Endothelial cell of umbilical vein (primary cell): Measurements from ENCODE around the gene PPP2CA. TPM values are rescaled to one million over a fixed set of nuclear protein-coding genes. Genes with fewer than 3 reads are reported as not detected.

ENCODE experiments used
- BruUV-seq: library from RNA; stranded (reverse); fragments of 400-500 nt; replicated peaks from 2 replicates; lab custom pipeline; 2021; lab: Mats Ljungman, UMichigan
- CTCF ChIA-PET: fragments of 300-600, 350-600 bp; sonication (Branson Sonifier 250); formaldehyde crosslinking; loops from one replicate; lab custom pipeline; 2021; ENCODE audit warnings: antibody characterized with exemption, inconsistent platforms; lab: Charles Lee
- POLR2A ChIA-PET: fragments of 300-600, 350-600 bp; sonication (Branson Sonifier 250); formaldehyde crosslinking; loops from one replicate; lab custom pipeline; 2021; ENCODE audit warnings: antibody characterized with exemption, inconsistent platforms; lab: Charles Lee
- DNase-seq: peaks from one replicate; pipeline ENCODE4 v3.0.0-alpha.2; 2011; ENCODE audit warnings: low read depth, low spot score
- FAIRE-seq: peaks from 2 replicates; lab custom pipeline; 2011; peaks lifted over from hg19 to GRCh38; lab: Jason Lieb, UNC
- H2AFZ ChIP-seq: 2 replicates; pipeline ENCODE4 v1.6.0; 2012; ENCODE audit warnings: low read depth, low read length, control low read depth, inconsistent platforms
- H3K27ac ChIP-seq: 2 replicates; pipeline ENCODE4 v1.5.1; 2011; ENCODE audit warnings: low read depth, mild to moderate bottlenecking, control low read depth, low read length, moderate library complexity; ENCODE audit not compliant: insufficient read depth
- H3K27me3 ChIP-seq, 2 experiments: 2 replicates each; pipeline versions ENCODE4 v1.6.0 to v1.6.1; 2011; ENCODE audit warnings: low read length in 2 of 2, mixed read lengths in 1 of 2; ENCODE audit not compliant: control insufficient read depth in 2 of 2, insufficient read depth in 2 of 2
- H3K36me3 ChIP-seq, 2 experiments: 2 replicates in 1 of 2; 3 replicates in 1 of 2; pipeline ENCODE4 v1.5.1; 2011; ENCODE audit warnings: low read length in 2 of 2, mild to moderate bottlenecking in 1 of 2, moderate library complexity in 1 of 2; ENCODE audit not compliant: control insufficient read depth in 2 of 2, insufficient read depth in 2 of 2; ENCODE audit errors: extremely low read depth in 1 of 2
- H3K4me1 ChIP-seq: 3 replicates; pipeline ENCODE4 v1.5.1; 2011; ENCODE audit warnings: mild to moderate bottlenecking, low read length; ENCODE audit not compliant: control insufficient read depth, insufficient read depth; ENCODE audit errors: extremely low read depth
- H3K4me2 ChIP-seq: 2 replicates; pipeline ENCODE4 v1.6.1; 2011; ENCODE audit warnings: low read length, control low read depth, mixed read lengths; ENCODE audit not compliant: insufficient read depth
- H3K4me3 ChIP-seq, 3 experiments: fragments of 200-600 bp in 1 of 3; sonication (generic), shearing (Covaris generic) in 1 of 3; replicated peaks in 1 of 3; 2 replicates each; pipeline ENCODE4 v1.5.1; 2011 to 2016; ENCODE audit warnings: control low read depth in 3 of 3, low read length in 3 of 3, mild to moderate bottlenecking in 2 of 3, inconsistent platforms in 1 of 3, low read depth in 1 of 3, moderate library complexity in 1 of 3; ENCODE audit not compliant: insufficient read depth in 1 of 3
- H3K79me2 ChIP-seq: 2 replicates; pipeline ENCODE4 v1.6.0; 2012; ENCODE audit warnings: low read length, inconsistent platforms; ENCODE audit not compliant: control insufficient read depth, insufficient read depth
- H3K9ac ChIP-seq: replicated peaks from 2 replicates; pipeline ENCODE3; 2011; ENCODE audit warnings: low read length, control low read depth; ENCODE audit not compliant: insufficient read depth; ENCODE audit errors: extremely low read depth
- H3K9me1 ChIP-seq: replicated peaks from 3 replicates; pipeline ENCODE4 v1.6.0; 2011; ENCODE audit warnings: mild to moderate bottlenecking, low read length; ENCODE audit not compliant: control insufficient read depth, insufficient read depth; ENCODE audit errors: extremely low read depth
- H3K9me3 ChIP-seq: replicated peaks from 2 replicates; pipeline ENCODE4 v1.5.1; 2012; ENCODE audit warnings: low read length, inconsistent platforms; ENCODE audit not compliant: control insufficient read depth, insufficient read depth
- H4K20me1 ChIP-seq: replicated peaks from 2 replicates; pipeline ENCODE3; 2011; ENCODE audit warnings: mild to moderate bottlenecking, low read length; ENCODE audit not compliant: control insufficient read depth, insufficient read depth; ENCODE audit errors: extremely low read depth
- EZH2 ChIP-seq: IDR thresholded peaks from 2 replicates; pipeline ENCODE4 v1.6.1; 2012; ENCODE audit warnings: borderline replicate concordance, low read depth, mild to moderate bottlenecking, moderate library complexity, low read length, inconsistent platforms; ENCODE audit not compliant: severe bottlenecking
- FOS ChIP-seq: IDR thresholded peaks from 2 replicates; pipeline ENCODE4 v1.6.1; 2011; ENCODE audit warnings: mild to moderate bottlenecking, low read length, moderate library complexity, borderline replicate concordance; ENCODE audit not compliant: insufficient read depth
- GATA2 ChIP-seq: IDR thresholded peaks from 2 replicates; pipeline ENCODE4 v1.7.0; 2011; ENCODE audit warnings: low read depth, mild to moderate bottlenecking, moderate library complexity, mixed read lengths, low read length; ENCODE audit not compliant: insufficient read length, insufficient read depth
- JUN ChIP-seq: IDR thresholded peaks from 2 replicates; pipeline ENCODE4 v1.6.1; 2011; ENCODE audit warnings: borderline replicate concordance, low read depth; ENCODE audit not compliant: insufficient read length, insufficient read depth
- MYC ChIP-seq: IDR thresholded peaks from one replicate; pipeline ENCODE4 v1.6.1; 2011; ENCODE audit warnings: mild to moderate bottlenecking, low read depth, low read length
- POLR2A ChIP-seq: IDR thresholded peaks from 2 replicates; pipeline ENCODE4 v1.6.1; 2012; ENCODE audit warnings: low read depth, mild to moderate bottlenecking, control low read depth, low read length
- POLR2AphosphoS5 ChIP-seq: IDR thresholded peaks from 2 replicates; pipeline ENCODE4 v1.6.1; 2012; ENCODE audit warnings: low read depth, mild to moderate bottlenecking, control low read depth, low read length, moderate library complexity; ENCODE audit not compliant: insufficient read depth
- dilution Hi-C: fragments of 300-500 bp; cut with MboI; formaldehyde crosslinking; loops from one replicate; pipeline ENCODE4 v1.15.0; 2019; ENCODE audit warnings: low sequenced_read_pairs; ENCODE audit not compliant: extremely low pct_ligation_motif_present
- intact Hi-C: fragments of 100-400 bp; cut with micrococcal nuclease; formaldehyde crosslinking; loops from one replicate; pipeline ENCODE4 v1.10.0; 2022
- polyA plus RNA-seq, 4 experiments: library from polyadenylated mRNA; depleted of rRNA in 3 of 4; stranded (reverse) in 3 of 4; unstranded in 1 of 4; fragments of >200 nt; gene quantifications; 2 replicates each; pipeline versions ENCODE4 v1.2.1 to v1.2.3, GENCODE V29; 2011 to 2012; ENCODE audit warnings: missing spikeins in 1 of 4
- total RNA-seq: library from RNA; stranded (reverse); gene quantifications from 2 replicates; pipeline ENCODE4 v1.2.3, GENCODE V29; 2021
- TF ChIP-seq, protein P1 (sequence below), 2 donors: IDR thresholded peaks; 1 replicate in 1 of 2; 2 replicates in 1 of 2; pipeline ENCODE4 v1.5.1; 2011; ENCODE audit warnings: low read length in 2 of 2, mild to moderate bottlenecking in 2 of 2, moderate library complexity in 2 of 2, control low read depth in 1 of 2, inconsistent platforms in 1 of 2, low read depth in 1 of 2; ENCODE audit not compliant: insufficient read depth in 1 of 2; ENCODE audit errors: extremely low read depth in 1 of 2
- TF ChIP-seq, protein P2 (sequence below): IDR thresholded peaks from 2 replicates; pipeline ENCODE4 v1.6.1; 2011; ENCODE audit not compliant: insufficient read depth, insufficient read length

PPP2CA gene
- total and polyA plus RNA-seq, 2 donors (not counting 3 experiments of a cell fraction or from before 2014, with no cell fraction given), result 107 to 183 TPM

DNA sequence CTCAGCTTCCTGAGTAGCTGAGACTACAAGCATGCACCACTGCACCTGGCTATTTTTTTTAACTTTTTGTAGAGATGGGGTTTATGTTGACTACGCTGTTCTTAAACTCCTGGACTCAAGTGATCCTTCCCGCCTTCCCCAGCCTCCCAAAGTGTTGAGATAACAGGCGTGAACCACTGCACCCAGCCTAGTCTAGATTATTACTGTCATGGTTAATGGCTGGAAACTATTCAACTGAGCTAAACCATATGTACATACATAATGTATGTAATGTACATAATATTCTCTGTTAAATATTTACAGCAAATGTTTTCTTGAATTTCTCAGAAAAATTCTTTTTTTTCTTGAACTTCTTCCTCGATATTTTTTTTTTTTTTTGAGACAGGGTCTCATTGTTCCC, 21.3 kb downstream of the PPP2CA start:
- Histone ChIP-seq H3K4me1 (no peaks in the 10 kb centered on the region), H2AFZ (no peak overlapping the region), H3K27me3 (no peaks in the 10 kb centered on the region), H3K4me3 (no peak overlapping the region), H3K4me2 (no peak overlapping the region), H3K36me3 (peaks cover 16% of the 10 kb centered on the region in 2 experiments), H4K20me1 (peaks cover 2% of the 10 kb centered on the region), H3K9me1 (no peaks in the 10 kb centered on the region), H3K27ac (no peak overlapping the region), H3K9ac (no peak overlapping the region), H3K79me2 (peaks cover 71% of the 10 kb centered on the region), H3K9me3 (no peaks in the 10 kb centered on the region)
- dilution Hi-C loops, result no loop called here
- intact Hi-C loops, result no loop called here
- TF ChIP-seq JUN, result no peak
- no peak for TF ChIP-seq MYC
- ChIA-PET POLR2A (no interaction called here), CTCF (interaction anchor here (1.0 to 1.9 kb wide), 3 partner anchors 21 to 85 kb away, joined by 3 to 5 read pairs (median 4); no protein-coding TSS in a partner anchor)
- FAIRE-seq (no peak), DNase-seq (no peak)
- BruUV-seq, result no TSS peak

DNA sequence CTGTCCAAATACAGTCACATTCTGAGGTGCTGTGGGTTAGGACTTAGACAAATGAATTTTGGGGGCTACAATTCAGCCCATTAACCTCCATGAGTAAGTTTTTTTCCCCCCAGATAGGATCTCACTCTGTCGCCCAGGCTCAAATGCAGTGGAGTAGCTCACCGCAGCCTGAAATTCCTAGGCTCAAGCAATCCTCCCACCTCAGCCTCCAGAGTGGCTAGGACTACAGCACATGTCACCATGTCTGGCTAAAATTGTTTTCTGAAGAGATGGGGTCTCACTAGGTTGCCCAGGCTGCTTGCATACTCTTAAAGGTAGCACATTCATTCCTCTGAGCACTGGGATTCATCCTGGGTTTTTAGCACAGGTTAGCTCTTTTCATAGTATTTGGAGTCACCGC, 22.2 kb downstream of the PPP2CA start:
- CTCF ChIA-PET, result interaction anchor here (1.0 to 1.9 kb wide), 4 partner anchors 14 to 86 kb away, joined by 3 to 5 read pairs (median 4); no protein-coding TSS in a partner anchor
- BruUV-seq, result no TSS peak
- dilution Hi-C loops, result no loop called here

More for the DNA sequence above, 22.2 kb downstream of the PPP2CA start:
- Histone ChIP-seq H4K20me1 (peaks cover 2% of the 10 kb centered on the region), H3K36me3 (peaks cover 16% of the 10 kb centered on the region in 2 experiments), H3K27me3 (no peaks in the 10 kb centered on the region), H3K9ac (no peak overlapping the region), H3K79me2 (peaks cover 62% of the 10 kb centered on the region), H3K4me3 (no peak overlapping the region), H3K27ac (no peak overlapping the region), H3K9me3 (no peaks in the 10 kb centered on the region), H3K4me2 (no peak overlapping the region), H2AFZ (no peak overlapping the region), H3K4me1 (no peaks in the 10 kb centered on the region), H3K9me1 (no peaks in the 10 kb centered on the region)
- DNase-seq (no peak), FAIRE-seq (no peak)
- intact Hi-C loops, result no loop called here
- POLR2A ChIA-PET, result no interaction called here
- TF ChIP-seq POLR2A, result no peak
- TF ChIP-seq JUN, result no peak
- TF ChIP-seq, protein P1, sequence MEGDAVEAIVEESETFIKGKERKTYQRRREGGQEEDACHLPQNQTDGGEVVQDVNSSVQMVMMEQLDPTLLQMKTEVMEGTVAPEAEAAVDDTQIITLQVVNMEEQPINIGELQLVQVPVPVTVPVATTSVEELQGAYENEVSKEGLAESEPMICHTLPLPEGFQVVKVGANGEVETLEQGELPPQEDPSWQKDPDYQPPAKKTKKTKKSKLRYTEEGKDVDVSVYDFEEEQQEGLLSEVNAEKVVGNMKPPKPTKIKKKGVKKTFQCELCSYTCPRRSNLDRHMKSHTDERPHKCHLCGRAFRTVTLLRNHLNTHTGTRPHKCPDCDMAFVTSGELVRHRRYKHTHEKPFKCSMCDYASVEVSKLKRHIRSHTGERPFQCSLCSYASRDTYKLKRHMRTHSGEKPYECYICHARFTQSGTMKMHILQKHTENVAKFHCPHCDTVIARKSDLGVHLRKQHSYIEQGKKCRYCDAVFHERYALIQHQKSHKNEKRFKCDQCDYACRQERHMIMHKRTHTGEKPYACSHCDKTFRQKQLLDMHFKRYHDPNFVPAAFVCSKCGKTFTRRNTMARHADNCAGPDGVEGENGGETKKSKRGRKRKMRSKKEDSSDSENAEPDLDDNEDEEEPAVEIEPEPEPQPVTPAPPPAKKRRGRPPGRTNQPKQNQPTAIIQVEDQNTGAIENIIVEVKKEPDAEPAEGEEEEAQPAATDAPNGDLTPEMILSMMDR (IDR thresholded peaks at IDR 0.05; ENCODE audit: extremely low read depth in 1 of 2, insufficient read depth in 1 of 2, low read depth in 1 of 2, low read length in 2 of 2), result no peak
- TF ChIP-seq, protein P2, sequence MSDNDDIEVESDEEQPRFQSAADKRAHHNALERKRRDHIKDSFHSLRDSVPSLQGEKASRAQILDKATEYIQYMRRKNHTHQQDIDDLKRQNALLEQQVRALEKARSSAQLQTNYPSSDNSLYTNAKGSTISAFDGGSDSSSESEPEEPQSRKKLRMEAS, result no peak
- no peak for TF ChIP-seq MYC
- TF ChIP-seq EZH2, result no peak
- no peak for TF ChIP-seq POLR2AphosphoS5
- no peak for TF ChIP-seq GATA2
- no peak for TF ChIP-seq FOS
